NCI-H2227 treated with DMSO at 0.1 percent for 48 hours (cell line): ENCODE data around the gene AGRN.
"Not testable (repeated sequence)": the region's sequence is repeated elsewhere in the genome, so short reads cannot be mapped to it uniquely, and the experiment has no call there.

Experiments
- DNase-seq: peaks from one replicate; lab custom pipeline; 2025; lab: John Stamatoyannopoulos, UW

Gene AGRN

DNA sequence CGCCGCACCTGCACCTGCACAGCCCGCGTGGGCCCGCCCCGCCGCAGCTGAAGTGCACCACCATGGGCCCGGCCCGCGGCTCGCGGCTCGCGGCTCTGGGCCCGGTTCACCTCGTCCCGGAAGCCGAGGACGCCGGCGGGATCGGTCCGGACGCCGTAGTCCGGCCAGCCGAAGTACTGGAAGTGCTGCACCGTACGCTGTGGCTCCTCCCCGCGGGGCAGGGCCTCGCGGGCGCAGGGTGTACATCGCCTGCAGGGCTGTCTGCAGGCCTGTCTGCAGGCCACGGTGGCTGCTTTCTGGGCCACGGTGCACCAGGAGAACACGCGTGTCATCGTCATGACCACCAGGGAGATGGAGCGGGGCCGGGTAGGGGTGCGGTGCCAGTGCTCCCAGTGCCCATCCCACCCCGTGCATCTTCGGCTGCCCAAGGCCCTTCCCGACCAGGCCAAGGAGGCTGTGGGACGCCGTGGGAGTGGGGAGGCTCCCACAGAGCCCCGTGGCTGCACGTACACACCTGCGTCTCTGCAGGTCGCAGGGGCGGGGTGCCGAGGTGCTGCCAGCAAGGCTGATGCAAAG, 47.5 kb downstream of the AGRN start:
- no peak for DNase-seq

- no peak for DNase-seq
Observed at GRCh38 chr1:1067860-1068516, 48.1 kb downstream of the AGRN start.

- DNase-seq, result no peak
Observed at GRCh38 chr1:1068517-1069055, 48.7 kb downstream of the AGRN start.

DNA sequence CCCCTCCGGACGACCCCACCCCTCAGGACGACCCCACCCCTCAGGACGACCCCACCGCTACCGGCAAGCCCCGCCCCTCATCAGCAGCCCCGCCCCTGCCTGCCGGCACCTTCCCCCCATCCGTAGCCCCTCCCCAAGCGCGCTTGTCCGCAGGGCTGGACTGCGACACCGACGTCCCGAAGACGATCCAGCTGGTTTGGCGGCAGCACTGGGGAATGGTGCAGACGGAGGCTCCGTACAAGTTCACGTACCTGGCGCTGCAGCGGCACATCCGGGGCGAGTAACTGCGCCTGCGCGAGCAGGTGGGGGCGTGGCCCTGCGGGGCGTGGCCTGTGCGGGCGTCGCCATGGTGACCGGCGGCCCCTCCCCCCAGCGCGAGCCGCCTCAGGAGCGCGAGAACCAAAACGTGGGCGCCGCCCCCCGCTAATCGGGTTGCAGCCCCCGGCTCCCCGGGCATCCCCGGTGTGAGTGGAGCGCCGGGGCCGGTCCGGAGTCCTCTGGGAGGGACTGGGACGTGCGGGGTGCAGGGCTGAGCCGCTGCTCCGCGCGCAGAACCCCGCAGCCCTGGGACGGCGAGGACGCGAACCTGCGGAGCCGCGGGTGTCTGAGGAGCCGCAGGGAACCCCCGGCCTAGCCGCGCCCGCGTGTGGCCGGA, 49.3 kb downstream of the AGRN start:
- DNase-seq, result peak; percentile 85

GRCh38 chr1:1069711-1070676, 50.1 kb downstream of the AGRN start:
- no peak for DNase-seq

- DNase-seq, result no peak
Observed at GRCh38 chr1:1071486-1072298, 51.8 kb downstream of the AGRN start.

DNA sequence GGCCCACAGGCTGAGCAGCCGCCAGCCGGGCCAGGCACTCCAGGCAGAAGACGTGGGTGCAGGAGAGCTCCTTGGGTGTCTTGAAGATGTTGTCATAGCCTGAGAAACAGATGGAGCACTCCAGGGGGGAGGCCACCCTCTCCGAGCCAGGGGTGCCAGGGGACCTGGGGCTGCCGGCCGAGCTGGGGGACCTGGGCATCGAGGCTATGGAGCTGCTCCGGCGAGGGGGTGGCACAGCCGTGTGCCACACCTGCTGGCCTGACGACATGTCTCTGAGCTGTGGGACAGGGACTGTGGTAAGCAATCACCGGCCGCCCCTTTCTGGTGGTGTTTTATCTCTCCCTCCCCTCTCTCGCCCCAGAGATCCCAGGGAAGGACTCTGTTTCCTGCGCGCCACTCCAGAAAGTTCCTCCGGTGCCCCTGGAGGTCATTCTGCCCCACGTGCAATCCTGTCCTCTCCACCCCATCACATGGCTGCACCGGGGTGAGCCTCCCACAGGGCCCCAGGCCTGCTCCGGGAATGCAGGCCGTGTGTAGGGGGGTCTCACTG, 52.5 kb downstream of the AGRN start:
- no peak for DNase-seq

- DNase-seq, result no peak
Observed at GRCh38 chr1:1072849-1073742, 53.2 kb downstream of the AGRN start.

DNA sequence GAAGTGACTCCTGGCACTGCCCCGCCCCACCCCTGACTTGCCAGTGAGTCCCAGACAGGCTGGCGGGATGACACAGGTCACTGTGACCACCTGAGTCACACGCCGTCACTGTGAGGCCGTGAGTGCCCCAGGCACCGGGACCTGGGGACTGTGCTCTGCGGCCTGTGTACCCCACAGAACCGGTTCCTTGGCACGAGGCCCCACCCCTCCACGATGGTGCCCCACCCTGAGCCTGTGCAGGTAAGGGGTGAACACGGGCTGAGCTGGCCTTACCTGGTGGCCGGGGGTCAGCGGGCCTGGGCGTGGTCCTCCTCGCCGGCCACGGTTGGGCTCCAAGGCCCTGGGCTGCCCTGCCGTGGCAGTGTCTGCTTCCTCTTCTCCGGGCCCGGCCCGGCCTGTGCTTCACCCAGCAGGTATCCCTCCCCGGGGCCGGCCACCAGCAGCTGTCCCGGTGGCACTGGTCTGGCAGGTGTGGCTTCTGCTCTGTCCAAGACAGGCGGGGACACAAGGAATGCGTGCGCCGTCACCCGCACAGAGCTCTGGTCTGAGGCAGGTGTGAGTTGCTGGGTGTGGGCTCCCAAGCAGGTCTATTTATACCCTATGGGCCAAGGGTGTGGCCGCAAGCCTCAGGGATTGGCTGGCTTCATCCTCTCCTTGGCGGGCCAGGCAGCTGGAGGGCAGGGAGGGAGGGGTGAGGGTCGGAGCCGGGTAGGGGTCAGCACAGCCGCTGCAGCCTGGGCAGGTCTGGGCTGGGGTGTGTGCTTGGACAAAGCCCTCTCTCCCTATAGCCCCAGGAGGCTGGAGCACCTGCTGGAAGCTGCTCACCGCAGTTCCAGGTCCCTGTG, 54.0 kb downstream of the AGRN start, which contains the start of gene RNF223:
TSS of gene RNF223 (minus strand) at position 564 of the 845 bp plus-strand sequence. CDS start 1,740 bp downstream, outside the sequence.
- DNase-seq, result no peak

DNA sequence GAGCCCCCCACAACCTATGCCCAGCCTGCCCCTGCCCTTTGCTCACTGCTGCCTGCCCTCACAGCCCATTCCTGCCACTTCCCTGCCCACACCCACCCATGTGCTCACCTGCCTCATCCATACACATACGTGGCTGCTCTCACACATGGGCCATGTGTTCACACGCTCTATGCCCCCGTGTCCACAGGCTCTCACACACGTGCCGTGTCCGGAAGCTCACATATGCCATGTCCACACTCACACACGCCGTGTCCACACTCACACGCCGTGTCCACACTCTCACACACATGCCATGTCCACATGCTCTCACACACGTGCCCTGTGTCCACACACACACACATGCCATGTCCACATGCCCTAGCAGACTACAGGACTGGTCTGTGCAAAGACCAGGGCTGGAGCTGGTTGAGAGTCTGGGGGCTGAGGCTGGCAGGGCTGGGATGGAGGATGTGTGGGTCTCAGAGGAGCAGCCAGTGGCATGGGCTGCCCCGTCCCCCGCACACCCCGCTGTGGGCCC, 54.8 kb downstream of the AGRN start:
- no peak for DNase-seq

DNA sequence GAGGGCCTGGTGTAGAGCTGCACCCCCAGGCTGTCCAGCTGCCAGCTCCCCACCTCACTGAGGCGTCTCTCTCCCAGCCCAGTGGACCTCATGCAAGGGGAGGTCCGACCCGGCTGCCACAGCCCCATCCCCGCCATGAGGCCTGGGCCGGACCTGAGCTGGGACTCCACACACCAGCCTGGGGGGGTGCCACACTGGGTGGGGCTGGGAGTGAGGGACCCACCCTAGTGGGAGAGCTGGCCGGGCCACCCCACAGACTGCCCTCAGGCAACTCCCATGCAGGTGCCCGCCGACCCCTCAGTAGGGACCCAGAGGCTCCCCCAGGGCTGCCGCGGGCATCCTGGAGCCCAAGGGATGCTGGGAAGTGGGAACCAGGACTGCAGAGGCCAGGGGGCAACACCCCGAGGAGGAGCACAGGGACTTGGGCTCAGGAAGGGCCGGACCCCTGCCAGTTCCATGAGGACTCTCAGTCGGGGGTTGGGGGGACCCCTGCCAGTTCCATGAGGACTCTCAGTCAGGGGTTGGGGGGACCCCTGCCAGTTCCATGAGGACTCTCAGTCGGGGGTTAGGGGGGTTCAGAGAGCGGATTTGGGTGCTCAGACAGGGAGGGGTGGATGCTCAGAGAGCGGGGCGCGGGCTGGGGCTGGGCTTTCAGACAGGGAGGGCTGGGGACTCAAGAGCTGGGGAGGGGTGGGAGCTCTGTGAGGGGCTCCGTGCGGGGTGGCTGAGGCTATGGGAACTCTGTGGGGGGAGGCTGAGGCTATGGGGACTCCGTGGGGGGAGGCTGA, 55.4 kb downstream of the AGRN start:
- no peak for DNase-seq

DNA sequence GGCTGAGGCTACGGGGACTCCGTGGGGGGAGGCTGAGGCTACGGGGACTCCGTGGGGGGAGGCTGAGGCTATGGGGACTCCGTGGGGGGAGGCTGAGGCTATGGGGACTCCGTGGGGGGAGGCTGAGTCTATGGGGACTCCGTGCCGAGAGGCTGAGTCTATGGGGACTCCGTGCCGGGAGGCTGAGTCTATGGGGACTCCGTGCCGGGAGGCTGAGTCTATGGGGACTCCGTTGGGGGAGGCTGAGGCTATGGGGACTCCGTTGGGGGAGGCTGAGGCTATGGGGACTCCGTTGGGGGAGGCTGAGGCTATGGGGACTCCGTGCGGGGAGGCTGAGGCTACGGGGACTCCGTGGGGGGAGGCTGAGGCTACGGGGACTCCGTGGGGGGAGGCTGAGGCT, 57.5 kb downstream of the AGRN start:
- not testable (repeated sequence) for DNase-seq

DNA sequence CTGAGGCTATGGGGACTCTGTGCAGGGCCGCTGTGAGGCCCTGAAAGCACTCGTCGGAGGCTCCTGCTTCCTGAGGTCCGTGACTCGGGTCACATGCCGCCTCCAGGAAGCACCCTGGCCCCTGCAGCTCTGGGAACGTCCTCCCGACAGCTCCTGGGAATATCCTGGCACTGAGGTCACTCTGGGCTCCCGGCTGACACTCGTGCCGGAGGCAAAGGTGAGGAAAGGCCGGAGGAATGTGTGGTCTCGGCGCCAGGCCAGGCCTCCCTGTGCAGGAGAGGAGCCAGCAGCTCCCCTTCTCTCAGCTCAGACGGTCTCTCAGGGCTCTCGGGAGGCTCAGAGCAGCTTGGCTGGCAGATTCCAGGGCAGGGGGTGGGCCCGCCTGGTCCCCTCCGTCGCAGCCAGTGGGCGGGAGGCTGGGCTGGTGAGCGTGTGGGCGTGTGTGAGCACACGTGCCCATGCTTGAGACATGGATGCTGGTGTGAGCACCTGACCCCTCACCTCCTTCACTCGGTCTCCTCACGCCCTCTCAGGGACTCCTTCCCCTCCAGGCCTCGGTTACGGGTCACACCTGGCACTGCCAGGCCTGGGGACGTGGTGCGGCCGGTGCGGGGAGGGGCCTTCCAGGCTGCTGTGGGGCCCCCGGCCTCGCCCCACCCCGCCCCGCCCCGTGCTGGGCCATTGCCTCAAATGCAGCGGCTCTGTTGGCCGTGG, 59.6 kb downstream of the AGRN start:
- DNase-seq, result peak; percentile 66

GRCh38 chr1:1080122-1080757, 60.3 kb downstream of the AGRN start:
- peak; percentile 51 for DNase-seq

GRCh38 chr1:1080951-1081310, 61.0 kb downstream of the AGRN start:
- no peak for DNase-seq
